ENCODE measurements around the gene USP24. TPM values are rescaled to one million over a fixed set of nuclear protein-coding genes. Genes with fewer than 3 reads are reported as not detected.

USP24 gene, protein sequence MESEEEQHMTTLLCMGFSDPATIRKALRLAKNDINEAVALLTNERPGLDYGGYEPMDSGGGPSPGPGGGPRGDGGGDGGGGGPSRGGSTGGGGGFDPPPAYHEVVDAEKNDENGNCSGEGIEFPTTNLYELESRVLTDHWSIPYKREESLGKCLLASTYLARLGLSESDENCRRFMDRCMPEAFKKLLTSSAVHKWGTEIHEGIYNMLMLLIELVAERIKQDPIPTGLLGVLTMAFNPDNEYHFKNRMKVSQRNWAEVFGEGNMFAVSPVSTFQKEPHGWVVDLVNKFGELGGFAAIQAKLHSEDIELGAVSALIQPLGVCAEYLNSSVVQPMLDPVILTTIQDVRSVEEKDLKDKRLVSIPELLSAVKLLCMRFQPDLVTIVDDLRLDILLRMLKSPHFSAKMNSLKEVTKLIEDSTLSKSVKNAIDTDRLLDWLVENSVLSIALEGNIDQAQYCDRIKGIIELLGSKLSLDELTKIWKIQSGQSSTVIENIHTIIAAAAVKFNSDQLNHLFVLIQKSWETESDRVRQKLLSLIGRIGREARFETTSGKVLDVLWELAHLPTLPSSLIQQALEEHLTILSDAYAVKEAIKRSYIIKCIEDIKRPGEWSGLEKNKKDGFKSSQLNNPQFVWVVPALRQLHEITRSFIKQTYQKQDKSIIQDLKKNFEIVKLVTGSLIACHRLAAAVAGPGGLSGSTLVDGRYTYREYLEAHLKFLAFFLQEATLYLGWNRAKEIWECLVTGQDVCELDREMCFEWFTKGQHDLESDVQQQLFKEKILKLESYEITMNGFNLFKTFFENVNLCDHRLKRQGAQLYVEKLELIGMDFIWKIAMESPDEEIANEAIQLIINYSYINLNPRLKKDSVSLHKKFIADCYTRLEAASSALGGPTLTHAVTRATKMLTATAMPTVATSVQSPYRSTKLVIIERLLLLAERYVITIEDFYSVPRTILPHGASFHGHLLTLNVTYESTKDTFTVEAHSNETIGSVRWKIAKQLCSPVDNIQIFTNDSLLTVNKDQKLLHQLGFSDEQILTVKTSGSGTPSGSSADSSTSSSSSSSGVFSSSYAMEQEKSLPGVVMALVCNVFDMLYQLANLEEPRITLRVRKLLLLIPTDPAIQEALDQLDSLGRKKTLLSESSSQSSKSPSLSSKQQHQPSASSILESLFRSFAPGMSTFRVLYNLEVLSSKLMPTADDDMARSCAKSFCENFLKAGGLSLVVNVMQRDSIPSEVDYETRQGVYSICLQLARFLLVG (N-terminal part only)
- 41.7 TPM for total RNA-seq

DNA sequence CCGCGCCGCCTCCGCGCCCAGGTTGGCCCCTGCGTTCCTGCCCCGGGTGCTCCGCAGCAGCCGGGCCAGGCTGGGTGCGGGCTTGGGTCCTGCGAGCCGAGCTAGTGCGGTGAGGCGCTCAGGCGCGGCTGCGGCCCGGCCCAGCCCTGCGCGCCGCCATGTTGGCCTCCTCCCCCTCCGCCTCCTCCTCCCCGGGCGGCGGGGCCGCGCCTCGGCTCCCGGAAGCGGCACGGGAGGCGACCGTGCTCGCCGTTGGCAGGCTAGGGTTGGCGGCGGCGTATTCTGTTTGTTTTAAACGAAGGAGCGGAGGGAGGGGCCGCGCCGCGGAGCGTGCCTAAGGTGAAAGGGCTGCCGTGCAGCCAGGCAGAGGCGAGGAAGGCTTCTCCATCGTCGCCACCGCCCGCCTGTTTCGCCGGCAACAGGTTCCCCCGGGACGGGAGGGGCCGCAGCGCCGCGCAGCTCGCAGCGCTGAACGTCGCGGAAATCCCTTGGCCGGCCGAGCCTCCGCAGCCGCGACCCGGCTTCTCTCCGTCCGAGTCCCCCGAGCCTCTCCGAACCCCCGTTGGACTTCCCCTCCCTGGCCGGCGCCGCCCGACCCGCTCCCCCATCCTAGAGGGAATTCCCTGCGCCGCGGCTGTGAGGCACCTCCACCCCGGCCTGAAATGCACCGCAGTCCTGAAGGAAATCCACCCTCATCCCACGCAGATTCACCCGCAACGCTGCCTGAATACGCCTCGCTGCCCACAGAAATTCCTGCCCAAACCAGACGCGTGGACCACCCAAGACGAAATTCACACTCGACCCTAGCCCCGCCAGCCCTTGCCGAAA lies at the start of gene USP24:
TSS of gene USP24 (minus strand) at position 171 of the 828 bp plus-strand sequence. CDS start 251 bp downstream, outside the sequence.
- DNase-seq (ENCODE audit: low read depth in 2 of 3, low spot score in 2 of 3): peak; percentile 79 to 84 (median 82)

DNA sequence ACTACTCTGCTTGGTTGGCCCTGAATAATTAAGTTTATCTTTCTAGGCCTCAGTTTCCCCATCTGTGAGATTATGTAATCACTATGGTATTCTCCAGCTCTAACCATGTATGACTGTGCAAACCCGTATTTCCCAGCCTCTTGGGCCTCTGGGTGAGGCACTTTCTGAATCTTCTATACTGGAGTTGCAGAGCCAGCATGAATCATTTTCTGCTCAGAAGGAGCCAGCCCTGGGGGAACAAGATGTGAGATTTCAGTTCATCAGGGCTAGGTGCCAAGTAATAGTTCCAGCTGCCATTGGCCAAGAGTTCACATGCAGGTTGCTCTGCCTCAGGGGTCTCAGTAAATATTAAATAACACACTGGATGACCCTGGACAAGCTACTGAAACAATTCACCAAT lies 47.7 kb upstream of the USP24 start:
- DNase-seq (ENCODE audit: low read depth in 2 of 3, low spot score in 2 of 3): no peak

DNA sequence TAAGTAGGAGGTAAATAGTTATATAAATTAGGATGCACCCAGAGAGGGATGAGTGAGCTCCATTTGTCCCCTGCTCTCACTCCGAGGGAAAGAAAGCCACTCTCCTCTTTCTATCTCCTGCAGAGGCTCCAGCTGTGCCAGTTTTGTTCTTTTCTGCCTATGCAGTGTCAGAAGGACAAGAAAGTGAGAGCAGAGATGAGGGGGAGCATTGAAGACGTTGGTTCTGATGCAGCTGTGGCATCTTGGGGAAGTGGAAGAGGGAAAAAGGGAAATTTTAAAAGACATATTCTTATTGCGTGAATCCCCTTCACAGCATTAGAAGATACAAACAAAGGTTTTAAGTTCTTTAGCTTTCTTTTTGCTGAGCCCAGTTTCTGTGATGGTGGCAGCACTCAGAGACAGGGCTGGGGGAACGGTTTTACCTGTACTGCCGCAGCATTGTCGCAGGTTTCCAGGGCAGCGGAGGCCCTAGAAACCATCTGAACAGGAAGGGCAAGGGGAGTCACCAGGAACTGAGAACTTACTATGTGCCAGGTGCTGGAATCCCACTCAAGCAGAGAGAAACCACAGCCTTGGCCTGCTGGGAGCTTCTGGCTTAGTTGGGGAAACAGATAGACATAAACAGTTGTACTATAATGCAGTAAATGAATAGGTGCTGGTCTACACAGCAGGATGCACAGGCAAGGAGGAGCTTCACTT lies 44.9 kb upstream of the USP24 start:
- DNase-seq (ENCODE audit: low read depth in 2 of 3, low spot score in 2 of 3): no peak

DNA sequence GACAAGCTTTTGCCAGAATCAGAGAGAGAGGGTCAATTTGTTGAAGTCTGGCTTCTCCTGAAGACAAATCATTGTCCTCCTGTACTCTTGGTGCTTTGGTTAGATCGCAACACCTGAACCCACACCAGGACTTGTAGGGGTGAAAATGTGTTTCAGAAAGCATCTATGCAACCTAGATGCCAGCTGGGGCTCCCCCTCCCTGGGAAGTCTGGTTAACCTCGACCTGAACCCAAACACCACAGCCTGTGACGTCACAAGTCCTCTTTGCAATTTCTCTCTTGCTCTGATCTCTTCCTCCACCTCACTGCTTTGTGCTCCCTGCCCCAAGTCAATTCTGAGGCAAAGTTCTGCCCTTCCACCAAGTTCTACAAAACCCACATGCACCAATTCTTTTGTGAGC lies 42.8 kb upstream of the USP24 start:
- peak in 2 of 3 donors; percentile 11 to 12 for DNase-seq (ENCODE audit: low read depth in 2 of 3, low spot score in 2 of 3)

DNA sequence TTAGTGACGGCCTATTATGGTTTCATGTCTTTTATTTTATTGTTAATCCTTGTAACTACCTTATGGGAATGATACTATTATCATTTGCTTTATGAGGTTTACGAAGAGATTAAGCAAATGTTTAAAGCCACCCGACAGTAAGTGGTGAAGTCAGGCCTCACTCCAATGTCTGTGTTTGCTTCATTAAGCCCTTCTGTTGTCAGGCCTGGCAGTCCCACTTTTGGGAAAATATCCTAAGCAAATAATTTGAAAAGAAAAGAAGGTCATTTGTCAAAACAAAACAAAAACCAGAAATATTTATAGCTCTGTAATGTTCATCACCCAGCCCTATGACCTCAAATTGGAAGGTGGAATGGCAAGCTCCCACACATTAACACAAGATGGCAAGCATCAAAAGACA lies 40.7 kb upstream of the USP24 start:
- DNase-seq (ENCODE audit: low read depth in 2 of 3, low spot score in 2 of 3): no peak

DNA sequence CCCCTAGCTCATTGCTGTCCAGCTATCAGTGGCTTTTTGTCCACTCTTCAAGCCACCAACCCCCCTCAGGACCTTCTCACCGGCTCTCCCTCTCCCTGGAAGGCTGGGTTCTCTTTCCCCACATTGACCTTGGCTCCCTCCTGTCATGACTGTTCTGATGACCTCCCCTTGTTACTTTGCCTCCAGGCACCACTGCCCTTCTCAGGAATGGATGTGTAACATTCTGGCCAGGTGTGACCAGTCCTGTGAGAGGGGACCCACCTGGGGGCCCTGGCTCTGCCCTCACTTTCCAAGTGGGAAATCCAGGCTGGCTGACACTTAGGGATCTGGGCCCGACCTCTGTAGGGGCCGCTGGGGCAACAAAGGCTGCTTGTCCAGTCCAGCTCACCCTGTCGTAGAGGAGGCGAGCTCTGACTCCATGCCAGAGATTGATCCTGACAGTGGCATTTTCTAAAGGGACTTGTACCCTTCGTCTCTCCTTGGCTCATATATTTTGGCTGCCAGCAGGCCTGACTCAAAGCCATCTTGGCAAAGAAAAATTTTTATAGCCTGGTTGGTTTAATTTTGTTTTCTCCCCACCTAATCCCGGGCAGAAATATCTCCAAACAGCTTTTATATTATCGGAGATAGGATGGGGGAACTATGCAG lies 37.9 kb upstream of the USP24 start:
- DNase-seq (ENCODE audit: low read depth in 2 of 3, low spot score in 2 of 3): no peak

DNA sequence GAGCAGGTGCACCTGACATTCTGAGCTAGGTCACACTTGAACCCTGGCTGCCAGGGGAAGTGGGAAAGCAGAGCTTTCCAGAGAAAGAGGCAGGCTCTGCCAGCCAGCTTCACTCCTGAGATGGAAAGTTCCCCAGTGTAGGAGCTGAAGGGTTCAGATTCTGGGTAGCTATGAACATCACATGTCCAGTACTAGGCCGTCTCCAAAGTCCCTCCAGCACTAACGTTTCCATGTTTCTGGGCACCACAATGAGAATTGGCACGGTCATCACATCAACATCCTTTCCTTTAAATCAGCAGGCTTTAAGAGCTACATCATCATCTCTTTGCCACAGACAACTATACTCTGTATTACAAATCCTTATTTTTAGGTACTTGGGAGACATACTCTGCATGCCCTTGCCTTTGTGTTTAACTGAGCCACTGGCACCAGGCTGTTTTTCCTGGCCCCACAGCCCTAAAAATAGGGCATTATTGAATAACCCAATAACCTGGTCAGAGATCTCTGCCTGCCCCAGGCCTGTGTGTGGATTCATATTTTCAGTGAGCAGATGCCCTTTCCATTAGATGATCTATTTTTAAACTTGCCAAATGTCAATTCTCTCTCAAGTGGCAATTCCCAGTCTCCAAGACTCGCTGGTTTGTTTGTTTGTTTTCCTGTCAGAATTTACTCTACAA lies 35.4 kb upstream of the USP24 start:
- DNase-seq (ENCODE audit: low read depth in 2 of 3, low spot score in 2 of 3): no peak

DNA sequence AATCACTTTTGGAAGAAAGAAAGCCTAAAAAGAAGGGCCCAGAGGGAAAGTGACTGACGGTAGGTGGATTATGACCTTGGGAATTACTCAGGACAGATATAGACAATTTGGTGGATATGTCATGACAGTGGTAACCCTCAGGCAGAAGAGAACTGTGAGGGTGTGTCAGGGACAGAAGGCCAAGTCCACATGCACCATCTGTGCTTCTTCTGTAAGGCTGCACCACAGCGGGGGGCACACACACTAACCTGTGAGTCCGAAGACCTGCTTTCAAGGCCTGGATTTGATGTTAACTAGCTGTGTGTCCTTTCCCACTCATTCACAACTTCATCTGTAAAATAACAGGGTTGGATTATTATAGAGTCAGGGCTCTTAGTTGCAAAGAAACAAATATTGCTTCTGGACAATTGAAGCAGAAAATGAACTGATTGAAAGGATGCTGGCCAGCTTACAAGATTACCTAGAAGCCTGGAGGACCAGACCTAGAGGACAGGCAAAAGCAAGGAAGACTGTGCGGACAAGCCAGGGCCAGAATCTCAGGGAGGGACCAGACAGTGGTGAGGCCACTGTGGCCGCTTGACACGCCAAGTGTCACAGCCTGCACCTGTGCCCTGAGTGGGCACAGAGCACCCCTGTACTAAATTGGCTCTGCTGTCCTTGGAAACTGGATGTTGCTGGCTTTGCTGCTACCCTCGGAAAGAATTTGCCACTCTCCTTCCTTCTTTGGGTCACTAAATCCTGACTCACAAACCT lies 34.7 kb upstream of the USP24 start:
- DNase-seq (ENCODE audit: low read depth in 2 of 3, low spot score in 2 of 3): no peak

DNA sequence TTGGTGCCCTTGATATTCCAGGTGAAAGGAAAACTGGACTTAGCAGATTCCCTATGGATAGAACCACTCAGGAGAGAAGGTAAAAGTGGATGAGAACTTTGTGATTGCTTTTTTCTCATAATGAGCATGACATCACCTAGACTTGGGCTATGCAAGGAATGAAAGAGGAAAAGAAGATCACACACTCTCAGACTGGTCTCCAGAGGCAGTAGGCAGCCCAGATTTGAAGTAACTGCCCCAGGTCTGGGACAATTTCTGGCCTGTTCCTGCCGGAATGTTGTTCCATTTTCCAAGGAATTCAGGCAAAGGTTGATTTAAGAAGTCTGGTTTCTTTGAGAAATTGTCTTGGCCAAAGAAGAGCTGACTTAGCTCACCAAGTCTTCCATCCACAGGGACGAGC lies 31.7 kb upstream of the USP24 start:
- no peak for DNase-seq (ENCODE audit: low read depth in 2 of 3, low spot score in 2 of 3)

DNA sequence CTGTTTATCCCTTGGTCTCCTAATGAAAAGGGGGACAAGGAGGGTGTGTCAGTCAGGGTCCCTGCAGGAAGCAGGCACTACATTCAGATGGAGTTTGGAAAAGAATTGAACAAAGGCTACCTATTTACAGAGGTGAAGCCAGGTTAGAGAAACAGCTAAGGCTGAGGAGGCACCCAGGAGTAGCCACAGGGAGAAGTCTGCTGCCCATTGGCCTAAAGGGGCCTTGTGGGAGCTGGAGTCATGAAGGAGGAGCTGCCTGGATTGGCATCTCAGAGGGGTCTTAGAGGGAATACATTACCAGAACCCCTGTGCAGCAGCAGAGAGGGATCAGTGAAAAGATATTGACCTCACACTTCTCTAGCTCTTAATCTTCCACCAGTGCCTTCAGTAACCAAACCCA lies 31.2 kb upstream of the USP24 start:
- no peak for DNase-seq (ENCODE audit: low read depth in 2 of 3, low spot score in 2 of 3)

DNA sequence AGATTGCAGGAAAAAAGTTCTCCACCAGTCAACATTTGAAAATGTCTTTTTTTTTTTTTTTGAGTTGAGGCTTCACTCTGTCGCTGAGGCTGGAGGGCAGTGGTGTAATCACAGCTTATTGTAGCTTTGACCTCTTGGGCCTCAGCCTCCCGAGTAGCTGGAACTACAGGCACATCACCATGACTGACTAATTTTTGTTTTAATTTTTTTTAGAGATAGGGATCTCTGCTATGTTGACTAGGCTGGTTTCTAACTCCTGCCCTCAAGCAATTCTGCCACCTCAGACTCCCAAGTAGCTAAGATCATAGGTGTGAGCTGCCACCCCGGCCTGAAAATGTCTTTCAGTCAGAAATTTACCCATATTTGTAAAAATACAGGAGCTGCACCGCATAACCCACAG lies 30.6 kb upstream of the USP24 start:
- DNase-seq (ENCODE audit: low read depth in 2 of 3, low spot score in 2 of 3): no peak

DNA sequence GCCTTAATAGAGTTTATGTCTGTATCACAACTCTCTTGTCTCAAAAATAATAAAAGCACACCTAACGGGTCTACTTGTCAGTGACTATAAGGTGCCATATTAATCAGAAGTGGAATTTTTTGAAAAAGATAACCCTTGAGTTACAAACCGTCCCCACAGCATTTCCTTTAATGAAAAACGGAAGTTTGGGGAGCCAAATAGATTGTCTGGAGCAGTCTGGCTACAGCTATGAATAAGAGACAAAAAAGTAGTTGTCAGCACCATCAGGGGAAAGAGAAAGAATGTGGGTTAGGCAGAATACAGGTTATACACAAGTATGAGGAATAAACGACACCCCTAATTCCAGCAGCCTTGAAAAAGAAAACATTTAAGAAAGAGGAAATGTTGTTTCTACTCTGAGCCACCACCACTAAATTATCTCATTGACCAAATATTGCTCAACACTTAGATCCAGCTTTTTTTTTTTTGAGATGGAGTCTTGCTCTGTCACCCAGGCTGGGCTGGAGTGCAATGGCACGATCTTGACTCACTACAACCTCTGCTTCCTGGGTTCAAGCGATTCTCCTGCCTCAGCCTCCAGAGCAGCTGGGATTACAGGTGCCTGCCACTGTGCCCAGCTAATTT lies 29.4 kb upstream of the USP24 start:
- DNase-seq (ENCODE audit: low read depth in 2 of 3, low spot score in 2 of 3): peak in 2 of 3 donors; percentile 39 to 71

DNA sequence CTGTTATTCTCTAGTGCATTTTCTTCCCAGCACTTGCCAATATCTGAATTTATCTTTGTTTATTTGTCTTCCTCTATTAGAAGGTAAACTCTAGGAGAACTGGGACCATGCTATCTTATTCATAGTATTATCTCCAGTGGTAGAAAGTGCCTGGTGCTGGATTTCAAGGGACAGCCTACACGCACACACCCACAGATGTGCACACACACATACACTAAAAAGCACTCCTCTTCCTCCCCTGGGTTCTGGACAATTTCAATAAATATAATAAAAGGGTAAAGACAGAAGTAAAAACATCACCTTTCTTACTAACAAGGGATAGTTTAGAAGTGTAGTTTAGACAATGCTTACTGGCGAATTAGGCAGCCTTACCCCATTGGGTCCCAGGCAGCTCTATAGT lies 28.5 kb upstream of the USP24 start:
- DNase-seq (ENCODE audit: low read depth in 2 of 3, low spot score in 2 of 3): no peak

DNA sequence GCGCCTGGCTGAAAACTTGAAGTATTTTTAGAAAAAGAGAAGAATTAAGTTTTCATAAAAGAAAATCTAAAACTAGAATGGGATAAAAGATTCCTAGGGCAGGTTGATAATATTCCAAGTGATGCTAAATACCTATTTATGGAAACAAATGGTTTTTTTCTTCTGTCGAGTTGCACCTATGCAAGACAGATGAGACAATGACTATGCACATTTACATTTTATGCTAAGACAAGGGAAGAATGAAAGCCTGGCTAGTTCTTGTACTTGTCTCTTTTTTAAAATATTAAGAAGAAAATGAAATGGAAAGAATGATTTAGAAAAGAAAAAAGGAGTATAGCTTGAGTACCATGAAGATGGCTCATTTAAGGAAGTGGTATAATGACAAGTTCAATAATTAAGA lies 24.4 kb upstream of the USP24 start:
- no peak for DNase-seq (ENCODE audit: low read depth in 2 of 3, low spot score in 2 of 3)

DNA sequence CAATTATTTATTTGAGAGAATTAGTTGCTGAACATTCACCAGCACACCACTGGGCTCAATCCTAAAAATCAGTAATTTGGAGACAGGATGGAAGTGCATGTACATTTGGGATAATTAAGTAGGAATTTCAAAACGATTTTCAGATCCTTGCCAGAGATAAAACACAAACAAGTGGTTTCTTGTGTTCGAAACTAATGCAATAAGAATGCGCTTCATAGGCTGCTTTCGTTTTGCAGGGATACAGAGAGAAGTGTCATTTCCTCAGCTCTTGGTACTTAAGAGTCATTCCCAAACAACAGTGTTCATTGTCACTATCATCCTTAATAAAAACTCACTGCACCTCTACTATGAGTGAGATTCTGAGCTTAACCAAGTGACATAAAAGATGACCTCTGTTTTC lies 20.6 kb upstream of the USP24 start:
- DNase-seq (ENCODE audit: low read depth in 2 of 3, low spot score in 2 of 3): no peak

DNA sequence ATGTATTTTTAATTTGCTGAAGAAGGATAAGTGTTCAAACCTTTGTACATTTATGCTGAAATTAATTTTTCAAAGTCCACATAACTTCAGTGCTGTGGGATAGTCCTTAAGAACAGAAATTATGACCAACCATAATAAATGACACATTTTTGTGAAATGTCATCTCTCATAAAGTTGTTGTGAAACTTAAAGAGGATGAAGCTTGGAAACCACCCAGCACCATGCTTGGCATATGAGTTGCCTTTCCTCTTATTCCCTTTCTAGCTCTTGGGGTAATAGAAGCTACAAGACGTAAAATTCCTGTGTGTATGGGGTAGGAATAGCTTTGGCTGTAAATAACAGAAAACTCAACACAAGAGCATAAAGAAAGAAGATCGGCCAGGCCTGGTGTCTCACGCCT lies 18.9 kb upstream of the USP24 start:
- DNase-seq (ENCODE audit: low read depth in 2 of 3, low spot score in 2 of 3): no peak

DNA sequence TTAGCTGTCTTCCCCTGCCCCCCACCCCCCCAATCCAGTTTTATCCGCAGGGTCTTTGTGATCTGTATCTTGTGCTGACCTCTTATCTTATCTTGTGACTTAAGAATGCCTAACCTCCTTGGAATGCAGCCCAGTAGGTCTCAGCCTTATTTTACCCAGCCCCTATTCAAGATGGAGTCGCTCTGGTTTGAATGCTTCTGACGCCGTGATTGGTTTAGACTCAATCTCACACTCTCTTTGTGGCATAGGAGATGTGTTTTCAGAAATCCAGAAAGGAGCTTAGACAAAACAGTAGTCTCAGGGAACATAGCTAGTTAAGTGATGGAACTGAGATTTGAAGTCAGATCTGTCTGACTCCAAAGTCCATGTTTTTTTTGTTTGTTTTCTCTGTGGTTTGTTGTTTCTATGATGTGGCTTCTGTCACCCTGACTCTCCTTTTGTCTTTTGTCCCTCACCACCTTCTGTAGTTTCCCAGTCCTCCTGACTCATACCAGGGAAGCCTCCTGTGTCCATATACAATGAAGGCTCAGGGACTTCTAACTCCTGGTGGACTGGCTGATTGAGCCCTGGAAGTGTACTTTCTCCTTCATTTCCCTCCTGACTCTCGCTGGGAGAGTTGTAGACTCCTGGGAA lies 18.1 kb upstream of the USP24 start:
- DNase-seq (ENCODE audit: low read depth in 2 of 3, low spot score in 2 of 3): no peak
